B cell (primary cell): ENCODE data around the gene HIBADH. TPM values are rescaled to one million over a fixed set of nuclear protein-coding genes. Genes with fewer than 3 reads are reported as not detected.

Source experiments
- ATAC-seq: fragments of 200-7000 bp; cut with Tn5 transposase; one replicate; pipeline ENCODE4 v1.10.0; 2021; ENCODE audit warnings: low read depth, mild to moderate bottlenecking, moderate number of reproducible peaks, moderate library complexity
- CTCF ChIA-PET: fragments of 350-600 bp; sonication (Branson Sonifier 250); formaldehyde crosslinking; loops from one replicate; lab custom pipeline; 2021; ENCODE audit warnings: antibody characterized with exemption, inconsistent platforms; lab: Charles Lee
- POLR2A ChIA-PET: fragments of 350-600 bp; sonication (Branson Sonifier 250); formaldehyde crosslinking; loops from one replicate; lab custom pipeline; 2021; ENCODE audit warnings: antibody characterized with exemption; lab: Charles Lee
- DNase-seq: peaks from one replicate; pipeline ENCODE4 v3.0.0; 2013
- H2AFZ ChIP-seq: 2 replicates; pipeline ENCODE4 v1.6.1; 2012; ENCODE audit warnings: mild to moderate bottlenecking, low read depth, low read length; ENCODE audit not compliant: insufficient read depth, poor library complexity, severe bottlenecking
- H3K27ac ChIP-seq, 2 donors: 1 replicate in 1 of 2; 2 replicates in 1 of 2; pipeline ENCODE4 v1.5.1; 2012 to 2013; ENCODE audit warnings: low read length in 2 of 2, mild to moderate bottlenecking in 2 of 2, moderate library complexity in 1 of 2
- H3K27me3 ChIP-seq, 4 experiments: fragments of 200-600 bp in 1 of 4; sonication (generic) in 1 of 4; replicated peaks in 1 of 4; 1 replicate in 2 of 4; 2 replicates in 2 of 4; pipeline versions ENCODE4 v1.6.1 to v1.7.0; 2013 to 2016; ENCODE audit warnings: low read length in 3 of 4, mild to moderate bottlenecking in 2 of 4, mixed read lengths in 1 of 4, moderate library complexity in 1 of 4; ENCODE audit not compliant: insufficient read depth in 4 of 4, control insufficient read depth in 3 of 4; ENCODE audit errors: control extremely low read depth in 1 of 4
- H3K36me3 ChIP-seq, 2 experiments: replicated peaks in 1 of 2; 1 replicate in 1 of 2; 2 replicates in 1 of 2; pipeline versions ENCODE4 v1.6.1 to v1.7.1; 2013; ENCODE audit warnings: low read length in 1 of 2; ENCODE audit not compliant: insufficient read depth in 2 of 2, control insufficient read depth in 1 of 2; ENCODE audit errors: control extremely low read depth in 1 of 2, extremely low read depth in 1 of 2
- H3K4me1 ChIP-seq, 2 donors: fragments of 200-600 bp in 1 of 2; sonication (generic) in 1 of 2; 1 replicate in 1 of 2; 2 replicates in 1 of 2; pipeline versions ENCODE4 v1.5.1 to v1.6.1; 2013 to 2017; ENCODE audit warnings: low read length in 2 of 2; ENCODE audit not compliant: control insufficient read depth in 2 of 2, insufficient read depth in 2 of 2
- H3K4me2 ChIP-seq: replicated peaks from 2 replicates; pipeline ENCODE3; 2012; ENCODE audit warnings: mild to moderate bottlenecking, low read depth, low read length; ENCODE audit not compliant: poor library complexity, severe bottlenecking
- H3K4me3 ChIP-seq, 5 experiments: fragments of 200-600 bp in 1 of 5; sonication (generic) in 1 of 5; 1 replicate in 3 of 5; 2 replicates in 2 of 5; pipeline versions ENCODE4 v1.5.1 to v1.7.0; 2011 to 2016; ENCODE audit warnings: low read length in 4 of 5, mild to moderate bottlenecking in 4 of 5, low read depth in 2 of 5, control low read depth in 1 of 5, moderate library complexity in 1 of 5; ENCODE audit not compliant: insufficient read depth in 1 of 5; ENCODE audit errors: control extremely low read depth in 1 of 5, extremely low read depth in 1 of 5
- H3K79me2 ChIP-seq: fragments of 200-600 bp; sonication (generic); one replicate; pipeline ENCODE4 v1.6.0; 2016; ENCODE audit warnings: low read length; ENCODE audit not compliant: control insufficient read depth, insufficient read depth
- H3K9ac ChIP-seq: fragments of 200-600 bp; sonication (generic); 2 replicates; pipeline ENCODE4 v1.6.1; 2017; ENCODE audit warnings: mild to moderate bottlenecking, low read length, moderate library complexity
- H3K9me3 ChIP-seq, 3 donors: one replicate each; pipeline versions ENCODE4 v1.6.1 to v1.7.1; 2013; ENCODE audit warnings: low read length in 2 of 3; ENCODE audit not compliant: control insufficient read depth in 2 of 3, insufficient read depth in 1 of 3; ENCODE audit errors: control extremely low read depth in 1 of 3
- H4K20me1 ChIP-seq: 2 replicates; pipeline ENCODE4 v1.6.0; 2012; ENCODE audit warnings: mild to moderate bottlenecking, low read length; ENCODE audit not compliant: insufficient read depth, control insufficient read depth, poor library complexity, severe bottlenecking
- H3K27ac Mint-ChIP-seq: one replicate; pipeline ENCODE4 v1.8.0; 2021; ENCODE audit warnings: mixed read lengths
- H3K27me3 Mint-ChIP-seq: one replicate; pipeline ENCODE4 v1.8.0; 2021; ENCODE audit warnings: mixed read lengths
- H3K4me1 Mint-ChIP-seq: one replicate; pipeline ENCODE4 v1.8.0; 2021; ENCODE audit warnings: mixed read lengths
- H3K4me3 Mint-ChIP-seq: one replicate; pipeline ENCODE4 v1.8.0; 2021; ENCODE audit warnings: mixed read lengths
- H3K9me3 Mint-ChIP-seq: one replicate; pipeline ENCODE4 v1.8.0; 2022; ENCODE audit warnings: mixed read lengths; ENCODE audit not compliant: insufficient read depth
- CTCF ChIP-seq: fragments of 200-600 bp; IDR thresholded peaks from one replicate; pipeline ENCODE4 v1.8.0; 2022; ENCODE audit warnings: antibody characterized with exemption, mild to moderate bottlenecking
- EZH2 ChIP-seq: IDR thresholded peaks from 2 replicates; pipeline ENCODE4 v1.6.1; 2012; ENCODE audit warnings: borderline replicate concordance, low read depth, mild to moderate bottlenecking, moderate library complexity, low read length; ENCODE audit not compliant: insufficient read depth, poor library complexity, severe bottlenecking
- WGBS: methylation state at CpG from one replicate; pipeline ENCODE4 v1.1.5; 2013; ENCODE audit warnings: missing lambda C conversion rate; ENCODE audit not compliant: insufficient coverage; 5-methylcytosine and 5-hydroxymethylcytosine counted together
- intact Hi-C: fragments of 100-400 bp; cut with micrococcal nuclease; formaldehyde crosslinking; loops from one replicate; pipeline ENCODE4 v1.10.0; 2022
- polyA plus RNA-seq: library from polyadenylated mRNA; depleted of rRNA; stranded (reverse); fragments of >200 nt; gene quantifications from 2 replicates; pipeline ENCODE4 v1.2.3, GENCODE V29; 2012
- total RNA-seq, 2 donors: library from RNA; stranded (reverse); fragments of 120-200 nt in 1 of 2; gene quantifications; 1 replicate in 1 of 2; 2 replicates in 1 of 2; pipeline versions ENCODE4 v1.2.3 to v1.2.4, GENCODE V29; 2013 to 2022

Gene HIBADH
- total and polyA plus RNA-seq, 2 donors (not counting 1 experiment from before 2014, with no cell fraction given): 6.9 to 14.1 TPM

DNA sequence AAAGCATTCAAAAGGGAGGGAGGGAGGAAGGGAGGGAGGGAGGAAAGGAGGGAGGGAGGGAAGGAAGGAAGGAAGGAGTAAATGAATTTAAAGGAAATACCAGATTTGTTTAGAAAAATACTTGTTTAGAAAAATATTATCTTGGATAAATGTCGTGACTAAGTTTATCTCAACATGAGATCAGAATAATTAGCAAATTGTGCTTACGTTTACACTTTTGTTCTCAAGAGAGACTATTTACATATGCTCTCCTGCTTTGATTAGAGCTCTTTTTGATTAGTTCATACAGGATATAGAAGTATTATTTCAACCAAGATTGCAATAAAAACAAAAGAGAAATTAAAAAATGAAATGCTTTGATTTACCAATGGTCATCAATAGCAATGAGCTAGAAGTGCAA, 186.2 kb downstream of the HIBADH start:
- H3K4me1 ChIP-seq: no peaks in the 10 kb centered on the region
- H3K4me3 ChIP-seq: no peak overlapping the region
- no peaks in the 10 kb centered on the region for H3K9me3 ChIP-seq
- no peak for ATAC-seq
- no peaks in the 10 kb centered on the region for H3K36me3 ChIP-seq
- WGBS: no CpG with 5 or more reads among the region's 2 CpGs
- POLR2A ChIA-PET: no interaction called here
- intact Hi-C loops: no loop called here
- H3K9ac ChIP-seq: no peak overlapping the region
- H4K20me1 ChIP-seq: no peaks in the 10 kb centered on the region
- H2AFZ ChIP-seq: no peak overlapping the region
- DNase-seq: no peak
- H3K4me1 Mint-ChIP-seq: no peaks in the 10 kb centered on the region
- no peak overlapping the region for H3K4me2 ChIP-seq
- CTCF ChIA-PET: no interaction called here
- H3K27ac Mint-ChIP-seq: no peak overlapping the region
- H3K79me2 ChIP-seq: no peaks in the 10 kb centered on the region
- H3K27me3 Mint-ChIP-seq: peaks cover 20% of the 10 kb centered on the region
- no peaks in the 10 kb centered on the region for H3K9me3 Mint-ChIP-seq
- H3K27me3 ChIP-seq: no peaks in the 10 kb centered on the region
- H3K27ac ChIP-seq: no peak overlapping the region
- H3K4me3 Mint-ChIP-seq: no peak overlapping the region
- no peak for TF ChIP-seq EZH2
- no peak for TF ChIP-seq CTCF

Other genes starting within 250 kb of the HIBADH start
- gene TAX1BP1, start 77.3 kb upstream of the HIBADH start, total RNA-seq: 94.7 and 104 TPM in 2 replicates
- gene TAX1BP1, start 77.3 kb upstream of the HIBADH start, polyA plus RNA-seq: 37.1 and 43.1 TPM in 2 replicates